GM12878 (cell line): ENCODE data around the gene CALHM3. TPM values are rescaled to one million over a fixed set of nuclear protein-coding genes. Genes with fewer than 3 reads are reported as not detected.

Experiments
- ATAC-seq: fragments of 200-7000 bp; cut with Tn5 transposase; 3 replicates; pipeline ENCODE4 v1.9.1; 2020; ENCODE audit warnings: mild to moderate bottlenecking, moderate library complexity
- BruUV-seq: library from RNA; stranded (reverse); fragments of 400-500 nt; replicated peaks from 2 replicates; lab custom pipeline; 2021; lab: Mats Ljungman, UMichigan
- CTCF ChIA-PET: fragments of 300-600 bp; sonication (Branson Sonifier 250); formaldehyde crosslinking; extraction: SDS; loops from one replicate; lab custom pipeline; 2021; ENCODE audit warnings: inconsistent platforms; lab: Yijun Ruan, JAX
- POLR2A ChIA-PET: fragments of 350-600 bp; formaldehyde crosslinking; extraction: SDS; loops from one replicate; lab custom pipeline; 2021; ENCODE audit warnings: inconsistent platforms; lab: Charles Lee
- RAD21 ChIA-PET: fragments of 300-600 bp; sonication (Branson Sonifier 250); formaldehyde crosslinking; loops from one replicate; lab custom pipeline; 2023; ENCODE audit warnings: antibody characterized with exemption; ENCODE audit not compliant: unreplicated experiment; lab: Charles Lee
- SMC1A ChIA-PET: fragments of 300-600 bp; sonication (Branson Sonifier 250); formaldehyde crosslinking; loops from one replicate; lab custom pipeline; 2023; ENCODE audit not compliant: unreplicated experiment, uncharacterized antibody; lab: Charles Lee
- DNase-seq: peaks from one replicate; pipeline ENCODE4 v3.0.0-alpha.2; 2011; ENCODE audit warnings: low read depth, low spot score
- FAIRE-seq: peaks from 3 replicates; lab custom pipeline; 2011; peaks lifted over from hg19 to GRCh38; lab: Jason Lieb, UNC
- H2AFZ ChIP-seq: 2 replicates; pipeline ENCODE4 v1.6.0; 2011; ENCODE audit warnings: low read depth, low read length, control low read depth; ENCODE audit not compliant: control insufficient read depth
- H3K27ac ChIP-seq: 2 replicates; pipeline ENCODE4 v1.5.1; 2011; ENCODE audit warnings: control low read depth; ENCODE audit not compliant: control insufficient read depth, insufficient read depth
- H3K27me3 ChIP-seq, 2 experiments: replicated peaks in 1 of 2; 2 replicates each; pipeline versions ENCODE4 v1.6.0 to v1.6.1; 2011; ENCODE audit warnings: low read length in 1 of 2; ENCODE audit not compliant: control insufficient read depth in 2 of 2, insufficient read depth in 2 of 2
- H3K36me3 ChIP-seq, 2 experiments: 2 replicates each; pipeline ENCODE4 v1.5.1; 2011; ENCODE audit warnings: low read length in 1 of 2; ENCODE audit not compliant: control insufficient read depth in 2 of 2, insufficient read depth in 2 of 2
- H3K4me1 ChIP-seq: 2 replicates; pipeline ENCODE4 v1.6.1; 2011; ENCODE audit warnings: mild to moderate bottlenecking, low read length, moderate library complexity, mixed read lengths; ENCODE audit not compliant: control insufficient read depth, insufficient read depth
- H3K4me2 ChIP-seq: 2 replicates; pipeline ENCODE4 v1.6.0; 2011; ENCODE audit warnings: control low read depth; ENCODE audit not compliant: control insufficient read depth, insufficient read depth
- H3K4me3 ChIP-seq: fragments of 200-600 bp; sonication (generic); 2 replicates; pipeline ENCODE4 v1.5.1; 2016
- H3K79me2 ChIP-seq: 2 replicates; pipeline ENCODE4 v1.6.0; 2011; ENCODE audit warnings: low read length; ENCODE audit not compliant: control insufficient read depth, insufficient read depth
- H3K9ac ChIP-seq: 2 replicates; pipeline ENCODE4 v1.8.0; 2011; ENCODE audit warnings: low read length, control low read depth, mixed read lengths; ENCODE audit not compliant: control insufficient read depth, insufficient read depth
- H3K9me3 ChIP-seq: replicated peaks from 3 replicates; pipeline ENCODE4 v1.5.1; 2011; ENCODE audit warnings: mild to moderate bottlenecking, low read length; ENCODE audit not compliant: control insufficient read depth, insufficient read depth
- H4K20me1 ChIP-seq: 2 replicates; pipeline ENCODE4 v1.6.0; 2011; ENCODE audit not compliant: control insufficient read depth, insufficient read depth
- BHLHE40 ChIP-seq, 2 experiments: fragments of 450-650 bp in 1 of 2; IDR thresholded peaks; 2 replicates each; pipeline ENCODE4 v1.6.1; 2011 to 2017; ENCODE audit warnings: low read depth in 2 of 2, borderline replicate concordance in 1 of 2, improper control_type of control experiment in 1 of 2, low read length in 1 of 2, mild to moderate bottlenecking in 1 of 2
- EGR1 ChIP-seq, 2 experiments: IDR thresholded peaks; 1 replicate in 1 of 2; 2 replicates in 1 of 2; pipeline ENCODE4 v1.6.1; 2011 to 2012; ENCODE audit warnings: low read depth in 2 of 2, low read length in 2 of 2, borderline replicate concordance in 1 of 2, mild to moderate bottlenecking in 1 of 2, moderate library complexity in 1 of 2
- HDGF ChIP-seq: fragments of 450-650 bp; IDR thresholded peaks from 2 replicates; pipeline ENCODE4 v1.6.1; 2016; ENCODE audit warnings: antibody characterized with exemption
- IKZF1 ChIP-seq: fragments of 450-650 bp; conservative IDR thresholded peaks from 2 replicates; pipeline ENCODE4 v1.6.1; 2017; ENCODE audit warnings: antibody characterized with exemption, mild to moderate bottlenecking
- IRF4 ChIP-seq: IDR thresholded peaks from 2 replicates; pipeline ENCODE4 v1.6.1; 2011; ENCODE audit warnings: low read depth, low read length
- WGBS: methylation state at CpG from one replicate; pipeline ENCODE4 v1.1.6; 2016; ENCODE audit warnings: low lambda C conversion rate; ENCODE audit not compliant: insufficient replicate concordance, insufficient coverage; ENCODE audit errors: missing lambda C conversion rate; 5-methylcytosine and 5-hydroxymethylcytosine counted together
- in situ Hi-C: fragments of 300-500 bp; cut with MboI; formaldehyde crosslinking; loops from 9 replicates; pipeline ENCODE4 v1.14.3; 2018; ENCODE audit warnings: mixed read lengths
- intact Hi-C: fragments of 100-400 bp; cut with micrococcal nuclease; formaldehyde crosslinking; loops from one replicate; pipeline ENCODE4 v1.14.2; 2022; ENCODE audit not compliant: unreplicated experiment
- polyA plus RNA-seq, 11 experiments: library from polyadenylated mRNA; depleted of rRNA in 4 of 11; unstranded in 6 of 11; stranded (reverse) in 5 of 11; fragments of >200 nt; fragmentation: Nextera tagmentation in 4 of 11; fragmentation: Illumina TruSeq in 1 of 11; extraction: Ambion mirVana in 4 of 11; extraction: Trizol in 1 of 11; gene quantifications; 1 replicate in 1 of 11; 2 replicates in 10 of 11; pipeline versions ENCODE4 v1.2.1 to v1.2.3, GENCODE V29; 2011 to 2016; ENCODE audit warnings: inconsistent platforms in 2 of 11, missing spikeins in 2 of 11, low read depth in 1 of 11
- total RNA-seq, 4 experiments: library from RNA; depleted of rRNA in 3 of 4; stranded (reverse); fragments of >200 nt in 3 of 4; fragmentation: Illumina TruSeq in 1 of 4; extraction: Trizol in 1 of 4; gene quantifications; 2 replicates each; pipeline versions ENCODE4 v1.2.1 to v1.2.3, GENCODE V29; 2013 to 2021

The CALHM3 gene
- total and polyA plus RNA-seq, 10 of the 15 experiments (the other 5 are each of a cell fraction or from before 2014, with no cell fraction given) = 0.03 to 0.42 (median 0.11) TPM; not detected in 5

GRCh38 chr10:103493362-103493915, 14.4 kb upstream of the CALHM3 start, which contains the start of gene NEURL1:
Gene NEURL1 (plus strand): TSS chr10:103493705. CDS start chr10:103494388, 683 bp downstream.
- ChIA-PET POLR2A (no interaction called here), RAD21 (interaction anchor here (0.9 to 1.4 kb wide), 5 partner anchors 10 to 302 kb away, joined by 3 to 5 read pairs (median 3); partner anchors contain the start of gene CALHM1), SMC1A (interaction anchor here (1.0 to 1.6 kb wide), 3 partner anchors 10 to 100 kb away, joined by 3 to 7 read pairs (median 4); no protein-coding TSS in a partner anchor), CTCF (interaction anchor here (1.2 to 3.5 kb wide), 7 partner anchors 10 to 100 kb away, joined by 3 to 11 read pairs (median 6); partner anchors contain the start of gene CALHM2)
- peak; percentile 9; the same call in 2 of the 3 replicates for ATAC-seq
- in situ Hi-C loops = no loop called here
- 2% methylated on average over 36 of the region's 65 CpGs for WGBS
- FAIRE-seq = no peak
- intact Hi-C loops = loop anchor here (2.0 kb wide), 1 partner anchor 49 kb away; no protein-coding TSS in a partner anchor
- Histone ChIP-seq H3K79me2 (no peaks in the 10 kb centered on the region), H4K20me1 (peaks cover 3% of the 10 kb centered on the region; the same call in 1 of the 2 replicates), H3K4me3 (peak within 1 kb of the TSS; percentile 57; the same call in 1 of the 2 replicates), H3K4me2 (peak within 1 kb of the TSS; percentile 79), H3K27me3 (peaks cover 15% of the 10 kb centered on the region in 2 experiments), H3K36me3 (no peaks in the 10 kb centered on the region), H3K9ac (no peak within 1 kb of the TSS), H3K9me3 (no peaks in the 10 kb centered on the region), H2AFZ (peak within 1 kb of the TSS; percentile 21; the same call in 1 of the 2 replicates), H3K4me1 (peaks cover 10% of the 10 kb centered on the region), H3K27ac (no peak within 1 kb of the TSS)
- no TSS peak for BruUV-seq
- TF ChIP-seq HDGF (no peak), IKZF1 (0 out of 2 replicates have a peak, but pooled peaks have one; percentile 5), IRF4 (no peak), EGR1 (IDR thresholded peaks at IDR 0.05; ENCODE audit: borderline replicate concordance in 1 of 2, low read depth in 2 of 2, low read length in 2 of 2) (peak in 1 of 2 experiments; percentile 81; a peak in 2 of 3 replicates), BHLHE40 (IDR thresholded peaks at IDR 0.05; ENCODE audit: borderline replicate concordance in 1 of 2, low read depth in 2 of 2, low read length in 1 of 2) (0 out of 4 replicates have a peak, but pooled peaks of 1 of the 2 experiments have one; percentile 2)
- no peak for DNase-seq
